H9 (cell line): Measurements from ENCODE around the gene ABT1. TPM values are rescaled to one million over a fixed set of nuclear protein-coding genes. Genes with fewer than 3 reads are reported as not detected.

Experiments used
- DNase-seq: peaks from one replicate; pipeline ENCODE4 v3.0.0-alpha.2; 2017
- H2AFZ ChIP-seq: one replicate; pipeline ENCODE4 v1.6.1; 2013; ENCODE audit warnings: mild to moderate bottlenecking, low read length, control low read depth, moderate library complexity
- H2AK5ac ChIP-seq: 2 replicates; pipeline ENCODE4 v1.6.1; 2013; ENCODE audit warnings: low read length, control low read depth, mixed read lengths; ENCODE audit not compliant: insufficient read length
- H2BK120ac ChIP-seq: one replicate; pipeline ENCODE4 v1.6.1; 2013; ENCODE audit warnings: low read depth, mild to moderate bottlenecking, low read length, control low read depth, inconsistent platforms; ENCODE audit not compliant: poor library complexity, severe bottlenecking
- H2BK12ac ChIP-seq: 2 replicates; pipeline ENCODE4 v1.6.1; 2013; ENCODE audit warnings: low read length, control low read depth, mixed read lengths, low read depth; ENCODE audit not compliant: insufficient read length
- H2BK15ac ChIP-seq: 2 replicates; pipeline ENCODE4 v1.6.1; 2013; ENCODE audit warnings: low read depth, low read length, control low read depth
- H2BK20ac ChIP-seq: one replicate; pipeline ENCODE4 v1.6.1; 2013; ENCODE audit warnings: low read depth, mild to moderate bottlenecking, low read length, control low read depth, inconsistent platforms; ENCODE audit not compliant: poor library complexity, severe bottlenecking
- H2BK5ac ChIP-seq: 2 replicates; pipeline ENCODE4 v1.6.1; 2013; ENCODE audit warnings: low read length, control low read depth, mixed read lengths; ENCODE audit not compliant: insufficient read length
- H3K14ac ChIP-seq: 2 replicates; pipeline ENCODE4 v1.6.1; 2013; ENCODE audit warnings: low read length, control low read depth; ENCODE audit not compliant: insufficient read depth
- H3K18ac ChIP-seq: 2 replicates; pipeline ENCODE4 v1.6.1; 2013; ENCODE audit warnings: low read depth, mild to moderate bottlenecking, mixed read lengths, low read length, control low read depth; ENCODE audit not compliant: insufficient read length
- H3K23ac ChIP-seq: 2 replicates; pipeline ENCODE4 v1.6.1; 2013; ENCODE audit warnings: low read length, control low read depth, mixed read lengths, low read depth; ENCODE audit not compliant: insufficient read length
- H3K23me2 ChIP-seq: 2 replicates; pipeline ENCODE4 v1.6.1; 2013; ENCODE audit warnings: low read depth, mild to moderate bottlenecking, mixed read lengths, low read length, control low read depth; ENCODE audit not compliant: insufficient read length, poor library complexity, severe bottlenecking
- H3K27ac ChIP-seq: 2 replicates; pipeline ENCODE4 v1.5.1; 2013; ENCODE audit warnings: low read length, control low read depth, mixed read lengths, low read depth; ENCODE audit not compliant: insufficient read length
- H3K27me3 ChIP-seq: 2 replicates; pipeline ENCODE4 v1.6.1; 2013; ENCODE audit warnings: low read length, control low read depth, inconsistent platforms; ENCODE audit not compliant: insufficient read depth
- H3K4ac ChIP-seq: 2 replicates; pipeline ENCODE4 v1.6.1; 2013; ENCODE audit warnings: low read depth, mild to moderate bottlenecking, control low read depth, inconsistent platforms, low read length, moderate library complexity
- H3K4me1 ChIP-seq: 2 replicates; pipeline ENCODE4 v1.6.1; 2013; ENCODE audit warnings: low read length, control low read depth, inconsistent platforms; ENCODE audit not compliant: insufficient read depth
- H3K4me2 ChIP-seq: 2 replicates; pipeline ENCODE4 v1.6.1; 2013; ENCODE audit warnings: low read length, control low read depth, mixed read lengths; ENCODE audit not compliant: insufficient read length, insufficient read depth
- H3K56ac ChIP-seq: 2 replicates; pipeline ENCODE4 v1.6.1; 2013; ENCODE audit warnings: low read depth, mild to moderate bottlenecking, mixed read lengths, low read length, control low read depth; ENCODE audit not compliant: insufficient read length
- H3K79me1 ChIP-seq: 2 replicates; pipeline ENCODE4 v1.6.1; 2013; ENCODE audit warnings: low read depth, mild to moderate bottlenecking, moderate library complexity, low read length, control low read depth, inconsistent platforms; ENCODE audit not compliant: insufficient read depth, poor library complexity, severe bottlenecking
- H3K79me2 ChIP-seq: 2 replicates; pipeline ENCODE4 v1.6.1; 2013; ENCODE audit warnings: low read length, control low read depth, inconsistent platforms; ENCODE audit not compliant: insufficient read depth
- H3K9ac ChIP-seq: 2 replicates; pipeline ENCODE4 v1.6.1; 2013; ENCODE audit warnings: low read length, control low read depth, mixed read lengths; ENCODE audit not compliant: insufficient read length; ENCODE audit errors: extremely low read depth
- H3K9me3 ChIP-seq: one replicate; pipeline ENCODE4 v1.6.1; 2013; ENCODE audit warnings: low read depth, low read length, inconsistent platforms; ENCODE audit not compliant: control insufficient read depth
- H3T11ph ChIP-seq: one replicate; pipeline ENCODE4 v1.6.1; 2013; ENCODE audit warnings: mild to moderate bottlenecking, low read length, control low read depth, inconsistent platforms
- H4K20me1 ChIP-seq: one replicate; pipeline ENCODE4 v1.6.1; 2013; ENCODE audit not compliant: control insufficient read depth, insufficient read length, insufficient read depth
- H4K5ac ChIP-seq: 2 replicates; pipeline ENCODE4 v1.6.1; 2013; ENCODE audit warnings: low read depth, mild to moderate bottlenecking, mixed read lengths, low read length, control low read depth; ENCODE audit not compliant: insufficient read length
- H4K8ac ChIP-seq: replicated peaks from 2 replicates; pipeline ENCODE4 v1.6.1; 2013; ENCODE audit warnings: low read length, control low read depth, mixed read lengths, low read depth; ENCODE audit not compliant: insufficient read length
- H4K91ac ChIP-seq: 2 replicates; pipeline ENCODE4 v1.6.1; 2013; ENCODE audit warnings: low read depth, mild to moderate bottlenecking, moderate library complexity, mixed read lengths, low read length, control low read depth; ENCODE audit not compliant: insufficient read length
- H3K27ac Mint-ChIP-seq, 3 experiments: 2 replicates in 2 of 3; 3 replicates in 1 of 3; pipeline ENCODE4 v1.8.0; 2020 to 2021; ENCODE audit warnings: mixed read lengths in 3 of 3, mild to moderate bottlenecking in 1 of 3, moderate library complexity in 1 of 3
- H3K27me3 Mint-ChIP-seq: 2 replicates; pipeline ENCODE4 v1.8.0; 2021; ENCODE audit warnings: low read depth, mild to moderate bottlenecking, moderate library complexity, mixed read lengths
- H3K36me3 Mint-ChIP-seq, 3 experiments: 2 replicates in 2 of 3; 3 replicates in 1 of 3; pipeline ENCODE4 v1.8.0; 2020 to 2021; ENCODE audit warnings: low read depth in 3 of 3, mixed read lengths in 3 of 3; ENCODE audit not compliant: insufficient read depth in 1 of 3
- H3K4me1 Mint-ChIP-seq, 2 experiments: 2 replicates each; pipeline ENCODE4 v1.8.0; 2020; ENCODE audit warnings: mixed read lengths in 2 of 2
- H3K4me3 Mint-ChIP-seq, 2 experiments: 2 replicates in 1 of 2; 3 replicates in 1 of 2; pipeline ENCODE4 v1.8.0; 2020 to 2021; ENCODE audit warnings: mild to moderate bottlenecking in 2 of 2, mixed read lengths in 2 of 2, moderate library complexity in 1 of 2
- H3K9me3 Mint-ChIP-seq, 2 experiments: 2 replicates in 1 of 2; 3 replicates in 1 of 2; pipeline ENCODE4 v1.8.0; 2020; ENCODE audit warnings: mild to moderate bottlenecking in 2 of 2, mixed read lengths in 2 of 2, moderate library complexity in 1 of 2
- WGBS: extraction: QIAGEN DNeasy Blood & Tissue Kit; methylation state at CpG from one replicate; pipeline ENCODE4 v1.1.7; 2013; ENCODE audit warnings: missing lambda C conversion rate, low lambda C conversion rate, mixed read lengths; ENCODE audit not compliant: insufficient read length; ENCODE audit errors: extremely low coverage; 5-methylcytosine and 5-hydroxymethylcytosine counted together
- total RNA-seq: library from RNA; stranded (reverse); gene quantifications from 2 replicates; pipeline ENCODE4 v1.2.1, GENCODE V29; 2021
- TF ChIP-seq, protein P1 (sequence below): fragments of 200-600 bp; sonication (generic); conservative IDR thresholded peaks from 3 replicates; pipeline ENCODE4 v1.8.0; 2021; ENCODE audit warnings: antibody characterized with exemption, mild to moderate bottlenecking

The ABT1 gene
- total RNA-seq, 1 experiment from 2014 or later, result 26.4 TPM

- no CpG with 5 or more reads among the region's 6 CpGs for WGBS
- no peaks in the 10 kb centered on the region for H3K36me3 Mint-ChIP-seq
Measured at GRCh38 chr6:26578279-26578678, 18.5 kb upstream of the ABT1 start.

More at GRCh38 chr6:26578279-26578678, 18.5 kb upstream of the ABT1 start:
- Histone ChIP-seq H2BK12ac (no peak overlapping the region), H3K4me1 (no peaks in the 10 kb centered on the region), H3K14ac (no peak overlapping the region), H3K9ac (no peak overlapping the region), H2AFZ (no peak overlapping the region), H2BK5ac (no peak overlapping the region), H2BK120ac (no peak overlapping the region), H3K56ac (no peak overlapping the region), H2BK15ac (no peak overlapping the region), H3K18ac (no peak overlapping the region), H3K4ac (no peak overlapping the region), H2BK20ac (no peak overlapping the region), H4K8ac (no peak overlapping the region), H3K79me2 (no peaks in the 10 kb centered on the region), H3K27ac (no peak overlapping the region), H3K9me3 (no peaks in the 10 kb centered on the region), H2AK5ac (no peak overlapping the region), H3K79me1 (no peaks in the 10 kb centered on the region), H3K23ac (no peak overlapping the region), H3T11ph (no peak overlapping the region), H3K23me2 (peaks cover 3% of the 10 kb centered on the region), H3K27me3 (no peaks in the 10 kb centered on the region), H4K20me1 (no peaks in the 10 kb centered on the region), H4K5ac (no peak overlapping the region), H3K4me2 (no peak overlapping the region), H4K91ac (no peak overlapping the region)
- TF ChIP-seq, protein P1, sequence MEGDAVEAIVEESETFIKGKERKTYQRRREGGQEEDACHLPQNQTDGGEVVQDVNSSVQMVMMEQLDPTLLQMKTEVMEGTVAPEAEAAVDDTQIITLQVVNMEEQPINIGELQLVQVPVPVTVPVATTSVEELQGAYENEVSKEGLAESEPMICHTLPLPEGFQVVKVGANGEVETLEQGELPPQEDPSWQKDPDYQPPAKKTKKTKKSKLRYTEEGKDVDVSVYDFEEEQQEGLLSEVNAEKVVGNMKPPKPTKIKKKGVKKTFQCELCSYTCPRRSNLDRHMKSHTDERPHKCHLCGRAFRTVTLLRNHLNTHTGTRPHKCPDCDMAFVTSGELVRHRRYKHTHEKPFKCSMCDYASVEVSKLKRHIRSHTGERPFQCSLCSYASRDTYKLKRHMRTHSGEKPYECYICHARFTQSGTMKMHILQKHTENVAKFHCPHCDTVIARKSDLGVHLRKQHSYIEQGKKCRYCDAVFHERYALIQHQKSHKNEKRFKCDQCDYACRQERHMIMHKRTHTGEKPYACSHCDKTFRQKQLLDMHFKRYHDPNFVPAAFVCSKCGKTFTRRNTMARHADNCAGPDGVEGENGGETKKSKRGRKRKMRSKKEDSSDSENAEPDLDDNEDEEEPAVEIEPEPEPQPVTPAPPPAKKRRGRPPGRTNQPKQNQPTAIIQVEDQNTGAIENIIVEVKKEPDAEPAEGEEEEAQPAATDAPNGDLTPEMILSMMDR, result no peak
- Mint-ChIP-seq H3K4me3 (peak overlapping the region; percentile 87 to 97), H3K4me1 (peaks cover 8 to 9% of the 10 kb centered on the region in 2 experiments), H3K27me3 (peaks cover 29% of the 10 kb centered on the region), H3K9me3 (peaks cover 7 to 11% of the 10 kb centered on the region in 2 experiments; a peak in 4 of 5 replicates), H3K27ac (no peak overlapping the region)
- DNase-seq, result no peak
